ENCODE measurements around the gene SLC26A9.

SLC26A9 gene

DNA sequence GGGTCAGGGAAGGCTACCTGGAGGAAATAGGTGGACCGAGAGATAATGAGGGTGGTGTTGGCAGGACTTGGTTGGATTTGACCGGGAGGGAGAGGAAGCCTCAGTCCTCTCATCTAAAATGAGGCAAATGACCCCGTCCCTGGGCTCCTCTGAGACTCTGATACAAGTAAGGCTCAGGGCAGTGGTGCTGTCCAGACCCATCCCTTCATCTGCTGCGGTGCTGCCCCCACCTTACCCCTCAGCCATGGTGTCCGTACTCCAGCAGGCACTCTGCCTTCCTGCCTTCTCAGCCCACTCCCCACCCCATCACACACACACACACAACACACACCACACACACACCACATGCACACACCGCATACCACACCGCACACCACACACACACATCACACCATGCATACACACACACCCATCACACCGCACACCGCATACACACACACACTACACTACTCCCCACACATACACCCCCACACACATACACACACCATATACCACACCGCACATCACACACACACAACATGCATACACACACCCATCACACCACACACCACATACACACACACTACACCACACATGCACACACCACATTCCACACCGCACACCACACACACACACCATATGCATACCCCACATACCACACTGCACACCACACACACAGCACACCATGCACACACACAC, 29.4 kb upstream of the SLC26A9 start:
- DNase-seq, result no peak

DNA sequence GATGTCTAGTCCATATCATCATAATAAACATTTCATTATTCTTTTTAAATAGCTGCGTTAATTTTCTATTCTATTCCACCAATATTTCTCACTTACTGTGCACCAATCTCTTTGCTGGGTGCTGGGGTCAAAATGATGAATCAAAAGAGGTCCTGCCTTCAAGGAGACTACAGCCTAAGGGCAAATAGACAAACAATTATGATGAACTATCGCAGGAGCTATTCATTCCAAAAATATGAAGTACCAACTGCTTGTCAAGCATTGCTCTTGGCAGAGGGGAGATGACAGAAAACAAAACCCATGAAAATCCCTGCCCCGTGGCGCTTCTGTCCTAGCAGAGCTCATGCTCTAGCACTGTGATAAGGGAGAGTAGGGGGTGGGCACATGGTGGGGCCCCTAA, 28.8 kb upstream of the SLC26A9 start:
- DNase-seq, result no peak

DNA sequence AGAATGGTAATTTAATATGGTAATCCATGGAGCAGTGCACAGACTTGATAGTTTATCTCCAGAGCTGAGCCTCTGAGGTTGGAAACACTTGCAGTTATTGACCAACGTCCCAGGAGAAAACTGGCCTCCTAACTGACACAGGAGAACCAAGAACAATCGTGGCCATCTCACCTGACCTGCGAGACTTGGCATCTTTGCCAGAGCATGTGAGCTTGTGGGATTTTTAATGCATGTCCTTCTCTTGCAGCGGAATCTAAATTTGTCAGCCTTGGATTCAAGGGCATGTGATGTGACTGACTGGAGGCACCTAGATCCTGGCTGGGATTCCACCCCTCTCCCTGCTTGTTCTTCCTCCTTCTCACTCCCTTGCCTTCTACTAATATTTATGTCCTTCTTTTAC, 27.8 kb upstream of the SLC26A9 start:
- DNase-seq, result no peak

DNA sequence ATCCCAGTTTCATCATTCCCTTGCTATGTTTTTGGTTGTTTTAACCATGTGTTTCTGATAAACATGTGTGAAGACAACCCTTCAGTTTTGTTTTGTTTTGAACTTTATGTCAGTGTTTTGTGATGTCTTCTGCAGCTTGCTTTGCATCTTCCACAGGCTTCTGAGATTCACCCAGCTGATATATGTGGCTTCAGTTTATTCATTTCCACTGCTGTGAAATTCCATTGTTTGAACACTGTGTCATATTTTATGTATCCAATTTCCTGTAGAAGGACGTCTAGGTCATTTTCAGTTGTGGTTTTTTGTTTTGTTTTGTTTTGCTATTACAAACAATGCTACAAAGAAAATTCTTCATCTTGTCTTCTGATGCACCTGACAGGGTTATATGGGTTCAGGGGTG, 27.2 kb upstream of the SLC26A9 start:
- no peak for DNase-seq

DNA sequence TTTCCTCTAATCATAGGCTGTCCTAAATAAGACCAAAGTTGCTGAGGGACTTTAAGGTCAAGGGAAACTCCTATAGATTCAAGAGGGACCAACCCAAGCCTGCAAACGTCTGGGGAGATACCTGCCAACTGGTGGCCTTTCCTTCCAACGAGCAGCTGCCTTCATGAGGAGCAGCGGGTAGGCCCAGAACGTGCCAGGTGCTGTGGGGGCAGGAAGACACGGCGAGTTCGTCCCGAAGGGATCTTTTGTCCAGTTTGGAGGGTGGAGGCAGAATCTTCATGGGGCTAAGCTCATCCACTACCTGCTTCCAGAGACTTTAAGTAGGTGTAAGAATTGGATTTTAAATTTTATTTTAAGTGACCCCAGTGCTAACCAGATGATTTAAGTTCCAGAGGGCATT, 26.0 kb upstream of the SLC26A9 start:
- DNase-seq, result no peak

DNA sequence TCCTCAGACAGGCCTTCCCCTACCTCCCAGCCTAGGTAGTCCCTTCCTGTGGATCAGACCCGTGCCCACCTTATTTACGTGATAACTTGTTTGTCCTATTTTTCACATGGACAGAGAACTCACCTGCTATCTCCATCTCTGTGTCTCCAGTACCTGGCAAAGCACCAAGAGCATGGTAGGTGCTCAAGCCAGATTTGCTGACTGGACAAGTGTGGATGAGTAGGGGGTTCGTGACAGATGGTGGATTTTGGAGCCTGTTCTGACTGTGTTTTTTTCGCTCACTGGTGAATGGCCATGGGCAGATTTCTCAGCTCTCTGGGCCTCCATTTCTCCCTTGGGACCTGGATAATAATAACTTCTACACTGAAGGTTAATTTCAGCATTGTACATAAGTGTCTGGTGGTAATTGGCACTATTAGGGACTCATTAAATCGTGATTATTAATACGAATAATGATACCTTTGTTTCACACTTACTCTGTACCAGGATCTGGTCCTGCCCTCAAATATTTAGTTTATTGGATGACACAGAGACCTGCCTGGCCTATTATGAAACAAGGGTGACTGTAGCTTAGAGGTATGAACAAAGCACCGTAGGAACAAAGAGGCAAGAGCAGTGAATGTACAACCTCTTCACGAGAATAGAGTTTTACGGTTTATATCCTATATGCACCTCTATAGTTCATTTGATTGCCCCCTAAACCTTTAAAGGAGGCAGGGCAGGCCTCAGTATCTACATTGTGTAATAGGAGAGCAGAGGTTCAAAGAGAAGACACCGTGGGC, 24.5 kb upstream of the SLC26A9 start:
- DNase-seq, result no peak

DNA sequence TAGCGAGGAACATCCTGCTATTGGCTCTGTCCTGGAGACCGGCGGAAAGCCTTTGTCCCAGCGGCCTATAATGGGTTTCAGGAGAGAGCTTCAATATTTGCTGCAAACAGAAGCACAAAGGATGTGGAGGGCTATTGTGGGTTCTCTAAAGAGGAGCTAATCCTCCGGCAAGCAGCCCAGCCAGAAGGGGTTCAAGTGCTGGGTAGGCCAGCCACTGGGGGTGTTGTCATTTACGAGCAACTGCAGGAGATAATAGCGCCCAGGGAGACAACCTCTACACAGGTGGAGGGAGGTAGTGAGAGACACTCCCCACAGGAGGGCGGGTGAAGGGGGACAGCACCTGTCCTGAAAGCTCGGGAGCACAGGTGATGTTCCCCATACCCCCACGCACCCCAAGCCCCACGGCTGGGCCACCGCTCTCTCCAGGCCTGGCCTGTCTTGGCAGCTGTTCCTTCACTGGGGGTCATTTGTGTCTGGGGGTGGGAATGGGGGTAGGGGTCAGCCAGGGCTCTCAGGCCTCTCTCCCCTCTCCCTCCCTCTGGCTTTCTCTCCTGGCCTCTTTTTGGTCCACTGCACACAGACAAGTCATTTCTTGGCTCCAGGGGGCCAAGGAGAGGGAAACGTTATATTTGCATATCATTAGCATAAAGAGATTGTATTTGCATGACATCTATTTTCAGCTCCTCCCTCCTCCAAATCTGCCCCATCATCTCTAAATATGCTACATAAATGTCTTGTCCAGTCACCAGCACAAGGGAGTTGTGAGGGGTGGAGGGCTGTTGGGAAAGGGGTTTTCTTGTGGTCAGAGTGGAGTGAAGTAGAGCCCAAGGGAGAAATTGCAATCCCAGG, 22.0 kb upstream of the SLC26A9 start:
- DNase-seq, result no peak

DNA sequence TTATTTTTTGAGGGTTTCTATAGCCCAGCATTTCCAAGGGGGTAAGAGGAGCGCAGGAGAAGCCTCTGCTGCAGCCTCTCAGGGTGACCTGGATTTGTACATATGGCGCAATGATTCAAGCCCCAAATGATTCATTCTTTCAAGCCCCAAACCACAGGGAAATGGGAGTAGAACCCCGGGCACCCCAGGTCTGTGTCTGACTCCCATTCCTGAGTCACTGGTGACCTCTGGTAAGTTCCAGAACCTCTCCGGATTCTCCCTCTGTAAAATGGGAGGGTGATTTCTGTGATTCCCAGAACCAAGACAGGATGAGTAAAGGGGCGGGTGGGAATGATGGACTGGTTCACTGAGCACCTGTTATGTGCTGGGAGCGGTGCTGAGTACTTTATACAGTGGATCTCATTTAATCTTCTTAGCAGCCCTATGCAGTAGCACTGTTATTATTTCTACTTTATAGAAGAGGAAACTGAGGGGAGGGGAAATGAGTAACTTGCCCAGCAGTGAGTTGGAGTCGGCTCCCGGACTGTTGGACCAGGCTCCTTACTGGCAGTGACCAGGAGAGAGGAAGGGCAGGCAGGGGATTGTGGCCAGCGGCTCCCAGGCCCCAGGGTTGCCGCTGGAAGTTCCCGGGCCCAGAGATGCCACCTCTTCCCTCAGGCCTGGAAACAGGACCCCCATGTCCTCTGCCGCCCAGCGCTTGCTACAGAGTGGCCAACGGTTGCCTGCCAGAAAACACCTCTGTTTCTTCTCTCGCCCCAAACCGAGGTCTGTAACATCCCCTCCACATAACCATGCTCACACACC, 20.3 kb upstream of the SLC26A9 start:
- no peak for DNase-seq

DNA sequence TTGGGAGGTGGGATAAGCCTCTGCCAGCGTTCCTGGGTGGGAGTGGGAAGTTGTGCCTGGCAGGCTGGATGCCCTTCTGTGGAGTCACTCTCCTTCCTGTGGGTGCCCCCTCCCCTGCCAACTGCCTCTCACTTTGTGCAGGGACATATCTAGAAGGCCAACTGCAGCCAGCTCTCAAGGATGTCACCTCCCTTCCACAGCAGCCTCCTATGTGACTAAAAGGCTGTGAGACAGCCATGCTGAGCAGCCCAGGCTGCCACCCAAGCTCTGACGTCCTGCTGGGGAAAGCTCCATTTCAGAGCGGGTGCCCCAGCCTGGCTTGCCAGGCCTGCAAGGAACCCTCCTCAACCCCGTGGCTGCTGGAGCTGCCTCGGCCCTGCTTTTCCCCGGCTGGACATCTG, 19.6 kb upstream of the SLC26A9 start:
- DNase-seq, result no peak

DNA sequence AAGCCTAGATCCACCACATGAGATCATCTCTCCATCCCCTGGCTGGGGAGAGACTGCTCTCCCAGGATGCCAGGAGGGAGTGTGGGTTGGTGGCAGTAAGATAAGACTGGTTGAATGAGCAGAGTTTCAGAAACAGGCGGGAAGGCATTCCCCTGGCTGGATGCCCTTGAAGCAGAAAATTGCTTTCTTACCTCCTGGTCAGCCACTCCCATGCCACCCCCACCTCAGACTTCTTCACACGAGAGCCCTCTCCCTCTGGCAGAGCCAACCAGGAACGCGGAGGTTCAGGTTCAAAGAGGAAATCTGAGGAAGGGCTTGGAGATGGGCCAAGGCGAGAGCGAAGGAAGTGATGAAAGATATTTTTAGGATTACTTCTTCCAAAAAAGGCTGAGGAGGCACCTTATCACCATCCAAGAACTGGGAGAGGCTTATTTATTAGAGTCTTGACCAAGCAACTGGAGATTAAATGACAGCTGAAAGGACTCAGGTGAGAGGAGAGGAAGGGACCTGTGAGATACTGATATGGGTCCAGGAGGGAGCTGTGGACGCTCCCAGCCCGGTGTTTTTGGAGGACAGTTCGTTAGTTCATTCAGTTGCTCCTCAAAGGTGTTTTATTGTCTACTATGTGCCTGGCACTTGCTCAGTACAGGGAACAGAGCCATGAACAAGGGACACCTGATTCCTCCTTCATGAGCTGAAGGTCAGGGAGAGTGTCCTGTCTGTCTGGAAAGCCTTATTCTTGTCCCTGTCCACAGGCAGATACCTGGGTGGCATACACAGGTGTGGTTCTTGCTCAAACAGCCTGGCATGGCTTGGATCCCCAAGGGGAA, 18.9 kb upstream of the SLC26A9 start:
- no peak for DNase-seq

DNA sequence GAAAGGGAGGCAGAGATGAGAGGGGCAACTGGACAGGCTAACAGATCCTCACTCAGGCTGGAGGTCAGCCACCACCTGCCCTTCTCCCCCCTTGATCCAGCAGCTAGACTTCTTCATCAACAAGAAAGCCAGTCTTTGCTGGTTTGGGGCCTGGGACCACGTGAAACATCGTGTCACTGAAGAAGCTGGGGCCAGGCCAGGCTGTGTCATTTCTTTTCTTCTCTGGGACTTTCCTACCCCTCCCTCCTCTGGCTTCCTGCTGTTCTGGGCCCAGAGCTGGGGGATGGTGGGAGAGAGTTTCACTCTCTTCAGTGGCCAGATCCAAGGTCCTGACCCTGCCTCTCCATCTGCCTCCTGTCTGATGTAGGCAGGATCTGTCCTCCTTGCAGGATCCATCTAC, 18.1 kb upstream of the SLC26A9 start:
- DNase-seq, result no peak

DNA sequence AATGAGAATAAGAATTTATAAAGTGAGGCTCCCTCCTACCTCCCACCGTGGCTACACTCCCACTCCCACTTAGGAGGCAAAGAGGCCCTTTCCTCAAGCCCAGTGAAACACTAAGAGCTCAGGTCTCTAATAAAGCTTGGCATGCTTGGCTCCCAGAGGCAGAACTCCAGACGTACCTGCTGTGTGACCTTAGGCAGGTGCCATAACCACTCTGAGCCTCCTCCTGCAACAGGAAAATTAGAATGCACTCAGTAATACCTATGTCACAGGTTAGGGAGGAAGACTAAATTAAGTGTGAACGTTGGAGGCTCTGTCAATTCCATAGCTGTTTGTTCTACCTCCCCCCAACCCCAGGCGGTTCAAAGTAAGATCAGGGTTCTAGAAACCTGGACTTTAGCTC, 16.5 kb upstream of the SLC26A9 start:
- no peak for DNase-seq

DNA sequence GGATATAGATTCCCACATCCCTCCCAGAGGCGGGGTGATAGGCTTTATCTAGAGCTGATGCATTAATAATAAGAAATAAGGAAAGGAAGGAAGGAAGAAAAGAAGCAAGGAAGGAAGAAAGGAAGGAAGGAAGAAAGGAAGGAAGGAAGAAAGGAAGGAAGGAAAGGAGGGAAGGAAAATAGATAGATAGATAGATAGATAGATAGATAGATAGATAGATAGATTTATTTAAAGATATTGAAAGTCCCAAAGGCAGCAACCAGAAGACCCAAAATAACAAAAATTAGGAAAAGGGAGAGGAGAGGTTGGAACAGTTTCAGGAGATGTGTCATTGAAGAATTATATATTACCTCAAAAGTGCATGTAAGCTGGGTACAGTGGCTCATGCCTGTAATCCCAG, 12.2 kb upstream of the SLC26A9 start:
- DNase-seq, result no peak

DNA sequence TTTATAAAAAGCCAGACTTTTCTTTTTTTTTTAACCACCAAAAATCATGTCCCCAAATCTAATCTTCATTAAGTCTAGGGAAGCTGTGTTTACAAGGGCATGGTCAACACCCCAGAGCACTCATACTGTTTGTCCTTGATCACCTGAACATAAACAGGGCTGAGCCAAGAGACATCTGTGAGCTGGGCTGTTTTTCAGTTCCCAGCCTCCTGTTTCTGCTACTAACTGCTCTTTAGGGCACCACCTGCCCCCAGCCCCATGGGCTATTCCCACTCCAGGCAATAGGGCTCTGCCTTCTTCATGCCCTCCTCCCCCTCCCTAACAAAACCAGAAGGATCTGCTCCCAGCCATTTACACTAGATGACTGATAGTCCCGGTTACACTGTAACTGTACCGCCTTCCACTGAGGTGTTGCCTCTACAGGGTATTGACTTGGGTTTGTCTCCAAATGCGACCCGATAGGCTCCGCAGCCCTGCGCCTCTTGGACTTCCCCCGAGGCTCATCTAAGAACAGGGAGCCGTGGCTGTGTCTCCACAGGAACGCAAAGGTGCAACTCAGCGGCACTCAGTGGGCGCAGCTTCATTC, 11.7 kb upstream of the SLC26A9 start:
- no peak for DNase-seq

DNA sequence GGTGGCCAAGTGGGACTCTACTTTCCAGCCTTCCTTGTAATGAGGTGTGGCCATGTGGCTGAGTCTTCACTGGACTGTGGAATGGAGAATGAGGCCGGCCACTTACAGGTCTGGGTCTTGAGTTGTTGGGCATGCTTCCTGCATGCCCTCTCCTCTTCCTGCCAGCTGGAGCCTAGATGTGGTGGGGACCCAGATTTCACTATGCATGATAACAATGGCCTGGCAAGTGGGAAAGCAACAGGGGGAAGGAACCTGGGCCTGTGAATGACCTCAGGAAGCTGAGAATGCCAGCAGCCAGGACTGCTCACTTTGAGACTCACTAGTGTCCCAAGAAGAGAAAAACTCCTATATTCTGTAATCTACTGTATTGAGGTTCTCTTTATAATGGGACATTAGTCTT, 8.5 kb upstream of the SLC26A9 start:
- no peak for DNase-seq

DNA sequence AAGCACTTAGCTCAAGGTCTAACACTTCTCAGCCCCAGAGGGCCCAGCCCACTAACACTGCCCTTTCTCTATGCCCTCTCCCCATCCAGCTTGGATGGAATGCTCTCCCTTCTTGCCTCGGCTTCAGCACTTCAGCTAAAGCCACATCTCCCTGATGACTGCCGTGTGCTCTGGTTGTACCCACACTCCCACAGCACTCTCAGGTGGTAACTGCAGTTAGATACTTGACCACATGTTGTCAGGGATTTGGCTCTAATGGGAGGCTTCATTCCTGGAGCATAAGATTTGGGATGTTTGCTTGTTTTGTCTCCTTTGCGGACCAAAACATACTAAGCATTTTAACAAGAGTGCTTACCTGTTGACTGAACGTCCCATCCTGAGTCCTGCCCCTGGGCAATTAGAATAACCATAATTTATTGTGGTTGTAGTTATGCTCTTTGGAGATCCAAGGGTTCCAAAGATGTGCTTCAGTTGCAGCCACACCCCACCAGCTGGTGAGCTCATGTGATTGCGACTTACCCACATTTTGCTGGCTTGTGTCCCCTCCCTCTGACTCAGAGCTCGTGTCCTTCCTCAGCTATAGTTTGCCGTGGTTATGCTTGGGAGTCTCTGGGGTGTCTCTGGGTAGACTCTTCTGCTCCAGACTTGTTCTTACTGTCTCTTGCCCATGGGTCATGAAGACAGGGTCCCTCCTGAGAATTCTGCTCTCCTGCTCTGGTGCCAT, 7.7 kb upstream of the SLC26A9 start:
- DNase-seq, result no peak

DNA sequence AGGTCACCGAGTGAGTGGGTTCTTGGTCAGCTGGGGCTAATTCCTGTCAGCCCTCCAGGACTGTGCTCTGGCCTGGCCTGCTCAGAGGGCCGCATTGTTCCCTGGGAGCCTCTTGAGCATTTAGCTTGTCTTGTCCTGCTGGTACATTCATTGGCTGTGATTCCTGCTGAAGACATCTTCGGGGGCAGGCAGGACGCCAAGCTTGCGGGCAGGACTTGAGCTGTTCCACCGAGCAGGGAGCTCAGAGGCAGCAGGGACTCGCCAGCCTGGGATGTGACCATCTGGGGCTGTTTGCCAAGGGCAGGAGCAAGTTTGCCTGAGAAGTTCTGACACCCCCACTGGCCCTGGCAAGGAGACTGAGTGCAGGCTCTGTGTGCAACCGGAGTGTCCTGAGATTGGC, 7.0 kb upstream of the SLC26A9 start:
- no peak for DNase-seq

DNA sequence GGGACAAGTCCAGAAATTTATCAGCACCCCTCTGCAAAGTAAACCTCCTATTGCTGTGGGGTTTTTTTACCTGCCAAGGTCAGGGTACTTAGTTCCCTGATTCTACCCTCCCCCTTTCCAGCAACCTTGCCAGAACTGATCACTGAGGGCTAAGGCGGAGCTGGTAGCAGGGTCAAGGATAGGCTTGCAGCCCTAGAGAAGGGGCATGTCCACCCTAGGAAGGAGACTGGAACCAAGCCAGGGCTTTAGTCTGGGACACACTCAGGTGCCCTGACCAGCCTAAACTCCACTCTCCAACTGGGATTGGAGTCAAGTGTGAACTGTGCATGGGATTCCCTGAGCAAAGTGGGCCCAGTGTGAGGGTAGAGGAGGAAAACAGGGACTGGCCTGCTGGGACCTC, 6.5 kb upstream of the SLC26A9 start:
- no peak for DNase-seq

DNA sequence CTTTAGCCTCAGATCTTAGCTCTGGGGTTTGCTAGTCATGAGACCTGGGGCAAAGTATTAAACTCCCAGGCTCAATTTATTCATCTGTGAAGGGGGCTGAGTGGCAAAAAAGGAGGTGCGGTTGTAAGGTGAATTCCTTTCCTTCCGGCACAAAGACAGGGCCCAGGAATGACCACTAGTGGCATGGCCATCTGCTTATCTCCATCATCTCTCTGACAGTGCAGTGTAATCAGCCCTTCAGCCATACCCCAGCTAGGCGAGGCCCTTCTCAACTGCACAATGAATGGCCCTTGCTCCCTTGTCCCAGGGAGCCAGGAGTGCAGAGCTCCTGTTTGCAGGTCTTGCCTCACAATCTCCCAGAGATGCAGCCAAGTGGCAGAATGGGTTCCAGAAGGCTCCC, 5.6 kb upstream of the SLC26A9 start:
- no peak for DNase-seq

DNA sequence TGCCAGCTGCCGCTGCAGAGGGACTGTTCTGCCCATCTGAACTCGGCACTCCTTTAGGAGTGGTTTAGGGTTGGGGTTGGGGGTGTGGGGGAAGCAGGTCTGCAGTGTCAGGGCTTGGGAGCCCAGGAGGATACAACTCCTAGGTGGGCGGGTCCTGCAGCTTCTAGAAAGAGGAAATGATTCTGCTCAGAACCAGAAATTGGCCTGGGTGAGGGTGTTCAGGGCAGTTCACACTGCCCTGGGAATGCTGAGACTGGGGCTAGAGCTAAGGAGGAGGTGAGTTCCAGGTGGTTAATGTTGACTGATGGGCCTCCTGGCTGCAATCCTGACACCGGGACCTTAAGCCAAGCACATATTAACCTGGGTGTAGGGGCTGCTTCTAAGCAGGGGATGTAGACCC, 4.8 kb upstream of the SLC26A9 start:
- no peak for DNase-seq

DNA sequence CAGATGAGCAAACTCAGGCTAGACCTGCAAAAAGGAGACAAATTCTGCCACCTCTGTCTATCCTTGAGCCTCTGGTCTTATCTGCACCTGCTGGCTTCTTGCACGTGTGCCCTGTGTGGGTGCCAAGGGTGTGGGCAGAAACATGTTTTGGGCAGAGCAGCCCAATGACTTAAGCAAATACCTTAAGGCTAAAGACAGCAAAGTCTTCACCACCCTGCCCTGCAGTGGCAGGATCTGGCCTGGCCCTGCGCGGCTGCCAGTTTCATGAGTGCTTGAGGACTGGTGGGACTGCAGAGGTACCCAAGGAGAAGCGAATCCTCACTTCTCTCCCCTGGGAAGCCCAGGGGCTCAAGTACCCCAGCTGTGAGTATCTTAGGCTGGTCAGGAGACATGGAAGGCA, 3.8 kb upstream of the SLC26A9 start:
- DNase-seq, result no peak
